ENCODE measurements around the gene SLC17A7. TPM values are rescaled to one million over a fixed set of nuclear protein-coding genes. Genes with fewer than 3 reads are reported as not detected.

The SLC17A7 gene
- total and polyA plus RNA-seq, 2 of the 13 experiments (the other 11 are each of a cell fraction or from before 2014, with no cell fraction given) = 0.32 TPM; not detected in 1

GRCh38 chr19:49427855-49428546, 13.3 kb downstream of the SLC17A7 start:
- ATAC-seq = peak; percentile 55
- H3K36me3 ChIP-seq (replicated peaks in 1 of 2; ENCODE audit: control insufficient read depth in 1 of 2, insufficient read depth in 2 of 2, low read length in 2 of 2) = no peaks in the 10 kb centered on the region
- peak overlapping the region; percentile 74 for H3K4me2 ChIP-seq (ENCODE audit: low read depth, low read length)
- TF ChIP-seq ZNF460 (CRISPR knock-in tag; IDR thresholded peaks at IDR 0.05; ENCODE audit: borderline replicate concordance) (no peak), E2F1 (CRISPR knock-in tag; IDR thresholded peaks at IDR 0.05) (no peak), ZNF383 (CRISPR knock-in tag; IDR thresholded peaks at IDR 0.05; ENCODE audit: borderline replicate concordance) (no peak), MED1 (CRISPR knock-in tag; IDR thresholded peaks at IDR 0.05) (no peak), SSRP1 (CRISPR knock-in tag; IDR thresholded peaks at IDR 0.05) (no peak), CHD2 (IDR thresholded peaks at IDR 0.05; ENCODE audit: low read depth, low read length) (no peak), NR2C2 (CRISPR knock-in tag; IDR thresholded peaks at IDR 0.05; ENCODE audit: borderline replicate concordance) (no peak), ZNF652 (CRISPR knock-in tag; IDR thresholded peaks at IDR 0.05; ENCODE audit: borderline replicate concordance, low read depth) (no peak), SP5 (CRISPR knock-in tag; IDR thresholded peaks at IDR 0.05; ENCODE audit: borderline replicate concordance, low read depth) (no peak), AHR (CRISPR knock-in tag; IDR thresholded peaks at IDR 0.05) (no peak), TAF1 (CRISPR knock-in tag; IDR thresholded peaks at IDR 0.05) (no peak), ZNF607 (CRISPR knock-in tag; IDR thresholded peaks at IDR 0.05; ENCODE audit: borderline replicate concordance) (no peak), GFI1 (CRISPR knock-in tag; IDR thresholded peaks at IDR 0.05; ENCODE audit: borderline replicate concordance) (no peak), FOSL2 (CRISPR knock-in tag; IDR thresholded peaks at IDR 0.05) (no peak), ZNF264 (CRISPR knock-in tag; IDR thresholded peaks at IDR 0.05) (peak; percentile 64; the same call in 1 of the 2 replicates), ATAD3A (CRISPR knock-in tag; IDR thresholded peaks at IDR 0.05) (no peak), THAP8 (CRISPR knock-in tag; IDR thresholded peaks at IDR 0.05; ENCODE audit: borderline replicate concordance) (no peak), ZNF33B (CRISPR knock-in tag; IDR thresholded peaks at IDR 0.05) (no peak), GTF2F1 (IDR thresholded peaks at IDR 0.05; ENCODE audit: low read length) (no peak), ARNT2 (CRISPR knock-in tag; IDR thresholded peaks at IDR 0.05; ENCODE audit: low read depth) (no peak)
- TF ChIP-seq, protein P1, sequence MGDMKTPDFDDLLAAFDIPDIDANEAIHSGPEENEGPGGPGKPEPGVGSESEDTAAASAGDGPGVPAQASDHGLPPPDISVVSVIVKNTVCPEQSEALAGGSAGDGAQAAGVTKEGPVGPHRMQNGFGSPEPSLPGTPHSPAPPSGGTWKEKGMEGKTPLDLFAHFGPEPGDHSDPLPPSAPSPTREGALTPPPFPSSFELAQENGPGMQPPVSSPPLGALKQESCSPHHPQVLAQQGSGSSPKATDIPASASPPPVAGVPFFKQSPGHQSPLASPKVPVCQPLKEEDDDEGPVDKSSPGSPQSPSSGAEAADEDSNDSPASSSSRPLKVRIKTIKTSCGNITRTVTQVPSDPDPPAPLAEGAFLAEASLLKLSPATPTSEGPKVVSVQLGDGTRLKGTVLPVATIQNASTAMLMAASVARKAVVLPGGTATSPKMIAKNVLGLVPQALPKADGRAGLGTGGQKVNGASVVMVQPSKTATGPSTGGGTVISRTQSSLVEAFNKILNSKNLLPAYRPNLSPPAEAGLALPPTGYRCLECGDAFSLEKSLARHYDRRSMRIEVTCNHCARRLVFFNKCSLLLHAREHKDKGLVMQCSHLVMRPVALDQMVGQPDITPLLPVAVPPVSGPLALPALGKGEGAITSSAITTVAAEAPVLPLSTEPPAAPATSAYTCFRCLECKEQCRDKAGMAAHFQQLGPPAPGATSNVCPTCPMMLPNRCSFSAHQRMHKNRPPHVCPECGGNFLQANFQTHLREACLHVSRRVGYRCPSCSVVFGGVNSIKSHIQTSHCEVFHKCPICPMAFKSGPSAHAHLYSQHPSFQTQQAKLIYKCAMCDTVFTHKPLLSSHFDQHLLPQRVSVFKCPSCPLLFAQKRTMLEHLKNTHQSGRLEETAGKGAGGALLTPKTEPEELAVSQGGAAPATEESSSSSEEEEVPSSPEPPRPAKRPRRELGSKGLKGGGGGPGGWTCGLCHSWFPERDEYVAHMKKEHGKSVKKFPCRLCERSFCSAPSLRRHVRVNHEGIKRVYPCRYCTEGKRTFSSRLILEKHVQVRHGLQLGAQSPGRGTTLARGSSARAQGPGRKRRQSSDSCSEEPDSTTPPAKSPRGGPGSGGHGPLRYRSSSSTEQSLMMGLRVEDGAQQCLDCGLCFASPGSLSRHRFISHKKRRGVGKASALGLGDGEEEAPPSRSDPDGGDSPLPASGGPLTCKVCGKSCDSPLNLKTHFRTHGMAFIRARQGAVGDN (CRISPR knock-in tag; IDR thresholded peaks at IDR 0.05) = peak; percentile 52; the same call in 1 of the 2 replicates

More at GRCh38 chr19:49427855-49428546, 13.3 kb downstream of the SLC17A7 start:
- Histone ChIP-seq H3K27me3 (ENCODE audit: control insufficient read depth in 1 of 2, insufficient read depth in 2 of 2, low read length in 2 of 2) (peaks cover 12 to 85% of the 10 kb centered on the region in 2 experiments), H3K79me2 (ENCODE audit: insufficient read depth, low read length) (no peaks in the 10 kb centered on the region), H3K9me3 (ENCODE audit: low read length) (no peaks in the 10 kb centered on the region), H3K4me3 (replicated peaks in 1 of 3; ENCODE audit: insufficient read depth in 1 of 3, low read depth in 2 of 3, low read length in 3 of 3) (peak overlapping the region; percentile 29 to 54 (median 32); a peak in 3 of 6 replicates), H3K27ac (ENCODE audit: extremely low read length, insufficient read depth, low read length) (no peak overlapping the region), H4K20me1 (ENCODE audit: insufficient read depth, low read length) (no peaks in the 10 kb centered on the region), H3K4me1 (ENCODE audit: insufficient read depth, low read length) (peaks cover 16% of the 10 kb centered on the region), H2AFZ (ENCODE audit: low read length) (no peak overlapping the region), H3K9ac (ENCODE audit: insufficient read depth, low read depth, low read length) (no peak overlapping the region)
- BruUV-seq (replicated peaks) = no TSS peak
- 8% methylated on average over 10 of the region's 45 CpGs for WGBS (ENCODE audit: low lambda C conversion rate)
- in situ Hi-C loops (cut with HindIII; ENCODE audit: extremely low pct_ligation_motif_present, low pct_unique_long_range_greater_than_20kb) = loop anchor here (5.0 kb wide), 1 partner anchor 36 kb away; no protein-coding TSS in a partner anchor
- CTCF ChIA-PET (ENCODE audit: low intra/inter-chr PET ratio, low total read pairs) = no interaction called here
- DNase-seq (ENCODE audit: low spot score) (no peak), FAIRE-seq (no peak)
- POLR2A ChIA-PET = no interaction called here
- intact Hi-C loops (cut with micrococcal nuclease; ENCODE audit: unreplicated experiment) = loop anchor here (5.0 kb wide), 1 partner anchor 36 kb away; no protein-coding TSS in a partner anchor
